PC-3 (cell line): Measurements from ENCODE around the gene YAE1. TPM values are rescaled to one million over a fixed set of nuclear protein-coding genes. Genes with fewer than 3 reads are reported as not detected.

Experiments used
- ATAC-seq: fragments of 200-7000 bp; cut with Tn5 transposase; 2 replicates; pipeline ENCODE4 v1.9.1; 2020; ENCODE audit warnings: mild to moderate bottlenecking, moderate library complexity
- BruUV-seq: library from RNA; stranded (reverse); fragments of 400-500 nt; replicated peaks from 2 replicates; lab custom pipeline; 2021; lab: Mats Ljungman, UMichigan
- CTCF ChIA-PET: fragments of 300-600 bp; sonication (Branson Sonifier 250); formaldehyde crosslinking; loops from one replicate; lab custom pipeline; 2022; ENCODE audit warnings: antibody characterized with exemption; lab: Charles Lee
- POLR2A ChIA-PET: fragments of 300-600 bp; sonication (Branson Sonifier 250); formaldehyde crosslinking; loops from one replicate; lab custom pipeline; 2022; ENCODE audit warnings: antibody characterized with exemption; ENCODE audit not compliant: unreplicated experiment; lab: Charles Lee
- DNase-seq: peaks from one replicate; pipeline ENCODE4 v3.0.0-alpha.2; 2015
- H2AFZ ChIP-seq: fragments of 300-600 bp; sonication (generic); 2 replicates; pipeline ENCODE4 v1.6.0; 2016; ENCODE audit warnings: antibody characterized with exemption, low read length
- H3F3A ChIP-seq: fragments of 300-600 bp; sonication (generic); one replicate; pipeline ENCODE4 v1.6.0; 2017; ENCODE audit warnings: antibody characterized with exemption, low read length, control low read depth, mild to moderate bottlenecking; ENCODE audit not compliant: unreplicated experiment
- H3K27ac ChIP-seq: fragments of 300-600 bp; sonication (generic); 2 replicates; pipeline ENCODE4 v1.5.1; 2016; ENCODE audit warnings: mild to moderate bottlenecking, low read length
- H3K27me3 ChIP-seq: fragments of 300-600 bp; sonication (generic); 2 replicates; pipeline ENCODE4 v1.6.1; 2016; ENCODE audit warnings: low read length, mixed read lengths
- H3K36me3 ChIP-seq: fragments of 300-600 bp; sonication (generic); 2 replicates; pipeline ENCODE4 v1.6.1; 2016; ENCODE audit warnings: low read depth, mixed run types, low read length, mixed read lengths
- H3K4me1 ChIP-seq: fragments of 300-600 bp; sonication (generic); 2 replicates; pipeline ENCODE4 v1.5.1; 2016; ENCODE audit warnings: low read length; ENCODE audit not compliant: insufficient read depth
- H3K4me2 ChIP-seq: fragments of 300-600 bp; sonication (generic); 2 replicates; pipeline ENCODE4 v1.6.0; 2016; ENCODE audit warnings: low read length
- H3K4me3 ChIP-seq: fragments of 300-600 bp; sonication (generic); 2 replicates; pipeline ENCODE4 v1.5.1; 2016; ENCODE audit warnings: mild to moderate bottlenecking, low read length, mixed read lengths
- H3K79me2 ChIP-seq: fragments of 300-600 bp; sonication (generic); 2 replicates; pipeline ENCODE4 v1.6.1; 2017; ENCODE audit warnings: low read length, mixed read lengths
- H3K9ac ChIP-seq: fragments of 300-600 bp; sonication (generic); 2 replicates; pipeline ENCODE4 v1.6.0; 2016; ENCODE audit warnings: mild to moderate bottlenecking, low read length
- H3K9me2 ChIP-seq: fragments of 300-600 bp; sonication (generic); replicated peaks from 2 replicates; pipeline ENCODE4 v1.6.1; 2016; ENCODE audit warnings: mixed run types, low read length, mixed read lengths
- H3K9me3 ChIP-seq: fragments of 300-600 bp; sonication (generic); 2 replicates; pipeline ENCODE4 v1.6.1; 2016; ENCODE audit warnings: low read length, mixed read lengths
- H4K20me1 ChIP-seq: fragments of 300-600 bp; sonication (generic); 2 replicates; pipeline ENCODE4 v1.6.1; 2016; ENCODE audit warnings: low read length, mixed read lengths
- CTCF ChIP-seq: fragments of 300-600 bp; sonication (generic); conservative IDR thresholded peaks from 2 replicates; pipeline ENCODE4 v1.5.1; 2017; ENCODE audit warnings: antibody characterized with exemption, low read depth, mild to moderate bottlenecking, low read length
- EZH2 ChIP-seq: fragments of 300-600 bp; sonication (generic); IDR thresholded peaks from one replicate; pipeline ENCODE4 v1.6.1; 2017; ENCODE audit warnings: antibody characterized with exemption, mild to moderate bottlenecking, low read length; ENCODE audit not compliant: unreplicated experiment
- EZH2phosphoT487 ChIP-seq: fragments of 300-600 bp; sonication (generic); IDR thresholded peaks from 2 replicates; pipeline ENCODE4 v1.6.1; 2018; ENCODE audit warnings: mild to moderate bottlenecking, antibody characterized with exemption, low read length, borderline replicate concordance
- intact Hi-C: fragments of 100-400 bp; cut with micrococcal nuclease; formaldehyde crosslinking; loops from 2 replicates; pipeline ENCODE4 v1.9.0; 2023
- total RNA-seq: library from RNA; depleted of rRNA; stranded (reverse); fragments of >200 nt; gene quantifications from 2 replicates; pipeline ENCODE4 v1.2.3, GENCODE V29; 2014

The YAE1 gene
- total RNA-seq, 1 experiment from 2014 or later: 23.6 TPM

- ChIA-PET CTCF (interaction anchor here (0.6 to 1.0 kb wide), 3 partner anchors 12 to 29 kb away, joined by 3 to 4 read pairs (median 3); partner anchors contain the start of gene RALA), POLR2A (no interaction called here)
- no peaks in the 10 kb centered on the region for H3F3A ChIP-seq
- no peak for TF ChIP-seq EZH2phosphoT487
- no peaks in the 10 kb centered on the region for H3K27me3 ChIP-seq
- intact Hi-C loops: no loop called here
- no peaks in the 10 kb centered on the region for H3K36me3 ChIP-seq
- no peaks in the 10 kb centered on the region for H3K9me3 ChIP-seq
- peak overlapping the region; percentile 25 for H3K27ac ChIP-seq
- H4K20me1 ChIP-seq: no peaks in the 10 kb centered on the region
- H3K79me2 ChIP-seq: no peaks in the 10 kb centered on the region
- H3K4me3 ChIP-seq: no peak overlapping the region
- no TSS peak for BruUV-seq
- ATAC-seq (peak; percentile 61), DNase-seq (peak; percentile 30)
- no peak overlapping the region for H3K9ac ChIP-seq
- H3K4me2 ChIP-seq: peak overlapping the region; percentile 20
- H2AFZ ChIP-seq: no peak overlapping the region
- no peaks in the 10 kb centered on the region for H3K9me2 ChIP-seq
- peaks cover 25% of the 10 kb centered on the region for H3K4me1 ChIP-seq
Observed at GRCh38 chr7:39609113-39609934, 43.1 kb downstream of the YAE1 start.

- ATAC-seq: no peak
- Histone ChIP-seq H3K36me3 (no peaks in the 10 kb centered on the region), H2AFZ (no peak overlapping the region), H3K27ac (no peak overlapping the region), H3K9me3 (no peaks in the 10 kb centered on the region), H3K4me3 (no peak overlapping the region), H3K27me3 (no peaks in the 10 kb centered on the region), H3K4me2 (no peak overlapping the region), H3K79me2 (no peaks in the 10 kb centered on the region), H3K9ac (no peak overlapping the region), H4K20me1 (no peaks in the 10 kb centered on the region), H3K9me2 (no peaks in the 10 kb centered on the region), H3F3A (no peaks in the 10 kb centered on the region), H3K4me1 (peaks cover 21% of the 10 kb centered on the region)
- BruUV-seq: no TSS peak
- intact Hi-C loops: no loop called here
- POLR2A ChIA-PET: no interaction called here
- DNase-seq: no peak
- CTCF ChIA-PET: no interaction called here
- TF ChIP-seq CTCF (no peak), EZH2phosphoT487 (no peak), EZH2 (no peak)
Observed at GRCh38 chr7:39609935-39610263, 43.7 kb downstream of the YAE1 start.

DNA sequence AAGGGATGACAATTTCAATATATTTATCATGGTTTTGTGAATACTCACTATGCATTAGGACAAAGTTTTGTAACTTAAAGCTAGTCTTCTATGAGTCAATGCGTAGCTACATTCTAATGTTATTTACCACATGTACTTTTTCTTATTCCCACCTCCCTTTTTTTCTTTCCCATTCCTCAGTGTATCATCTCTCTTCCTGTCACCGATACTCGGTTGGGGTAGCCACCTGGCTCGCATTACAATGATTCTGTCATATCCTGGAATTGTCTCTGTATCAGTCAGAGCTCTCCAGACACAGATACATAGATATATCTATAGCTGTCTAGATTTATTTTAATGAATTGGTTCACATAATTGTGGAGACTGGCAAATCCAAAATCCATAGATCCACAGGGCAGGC is 47.4 kb downstream of the YAE1 start:
- Histone ChIP-seq H4K20me1 (no peaks in the 10 kb centered on the region), H3K79me2 (no peaks in the 10 kb centered on the region), H3K4me2 (no peak overlapping the region), H3K9ac (no peak overlapping the region), H3F3A (no peaks in the 10 kb centered on the region), H3K9me2 (no peaks in the 10 kb centered on the region), H3K27ac (no peak overlapping the region), H3K9me3 (no peaks in the 10 kb centered on the region), H3K27me3 (no peaks in the 10 kb centered on the region), H2AFZ (no peak overlapping the region), H3K36me3 (no peaks in the 10 kb centered on the region), H3K4me1 (peaks cover 16% of the 10 kb centered on the region), H3K4me3 (no peak overlapping the region)
- intact Hi-C loops: no loop called here
- ChIA-PET POLR2A (interaction anchor here (0.6 kb wide), 1 partner anchor 1074 kb away, joined by 3 read pairs; no protein-coding TSS in a partner anchor), CTCF (no interaction called here)
- TF ChIP-seq EZH2 (no peak), CTCF (no peak), EZH2phosphoT487 (no peak)
- ATAC-seq (no peak), DNase-seq (peak; percentile 32)
- no TSS peak for BruUV-seq
